Right lobe of liver (tissue), 4 donors: Measurements from ENCODE around the gene PTPN13.

Source experiments
- CTCF ChIP-seq, 4 donors: fragments of 200-600 bp in 3 of 4; fragments of 450-650 bp in 1 of 4; IDR thresholded peaks; one replicate each; pipeline versions ENCODE4 v1.5.1 to v1.8.0; 2016 to 2022; ENCODE audit warnings: antibody characterized with exemption in 4 of 4, mild to moderate bottlenecking in 2 of 4
- POLR2A ChIP-seq: fragments of 450-650 bp; IDR thresholded peaks from one replicate; pipeline ENCODE4 v1.6.1; 2017; ENCODE audit warnings: antibody characterized with exemption, mild to moderate bottlenecking
- donor health status: DM: no; HTN: no; CAD: no.
- donor health status: DM: no; HTN: no; CAD: no.
- donor health status: DM: no; HTN: yes; CAD: no.

- TF ChIP-seq POLR2A (no peak), CTCF (IDR thresholded peaks at IDR 0.05) (no peak)
These were observed 9.3 kb downstream of the PTPN13 start for GRCh38 chr4:86603311-86603885.
